ENCODE data around the gene ISCA1. TPM values are rescaled to one million over a fixed set of nuclear protein-coding genes. Genes with fewer than 3 reads are reported as not detected.
A peak's percentile ranks its signal among the peaks of the same experiment; 100 is the strongest.
"Not testable (repeated sequence)": the region's sequence is repeated elsewhere in the genome, so short reads cannot be mapped to it uniquely, and the experiment has no call there.

The ISCA1 gene
- 72.5 TPM for total RNA-seq
- long read RNA-seq, transcript ISCA1-203 (4 exons, 1,958 nt), result major isoform, 107 of 119 reads
- long read RNA-seq, partial matches to known transcripts, result 5 of 119 reads
- long read RNA-seq, other reads (novel, unspliced or antisense), result 5 of 119 reads

DNA sequence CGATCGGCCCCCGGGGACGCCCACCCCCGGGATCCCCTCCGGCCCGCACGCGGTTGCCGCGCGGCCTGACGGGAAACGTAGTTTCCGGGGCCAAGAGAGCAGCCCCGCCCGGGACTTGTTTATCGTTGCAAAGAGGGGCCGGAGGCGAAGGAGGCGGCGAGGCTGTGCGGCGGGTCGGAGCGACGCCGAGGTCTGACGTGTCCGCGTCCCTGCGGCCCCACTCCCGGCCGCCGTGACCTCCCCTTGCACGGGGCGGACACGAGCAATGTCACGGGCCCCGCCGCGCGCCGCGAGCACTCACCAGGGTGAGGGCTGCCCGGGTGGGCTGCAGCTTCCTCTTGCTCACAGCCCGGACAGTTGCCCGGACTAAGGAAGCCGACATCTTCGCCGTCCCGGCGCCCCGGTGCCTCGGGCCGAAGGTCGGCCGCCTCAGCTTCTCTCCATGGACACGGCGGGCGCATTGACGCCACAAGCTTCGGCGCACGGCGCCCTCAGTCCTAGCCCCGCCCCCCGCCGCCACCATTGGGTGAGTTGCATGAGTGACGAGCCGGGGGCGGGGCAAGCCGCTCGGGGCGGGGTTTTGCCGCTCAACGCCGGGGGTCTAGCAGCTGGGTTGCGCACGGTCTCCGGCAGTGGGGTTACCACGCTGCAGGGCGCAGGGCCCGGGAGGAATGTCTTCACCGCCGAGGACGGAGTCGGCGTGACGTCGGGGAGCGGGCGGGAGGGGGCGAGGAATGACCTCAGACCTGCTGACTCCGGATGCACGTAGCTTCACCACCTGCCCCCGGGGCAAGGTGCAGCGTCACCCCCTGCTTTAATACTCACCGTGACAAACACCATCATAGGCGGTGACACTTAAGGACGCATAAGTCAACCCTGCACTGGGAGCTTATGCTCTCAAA lies at the start of gene ISCA1:
TSS of gene ISCA1 (minus strand) at position 462 of the 902 bp plus-strand sequence. CDS start at position 382, 80 bp downstream.
- intact Hi-C loops (cut with DNase I), result no loop called here
- DNase-seq (peak; percentile 99), ATAC-seq (ENCODE audit: poor library complexity) (peak; percentile 98)

DNA sequence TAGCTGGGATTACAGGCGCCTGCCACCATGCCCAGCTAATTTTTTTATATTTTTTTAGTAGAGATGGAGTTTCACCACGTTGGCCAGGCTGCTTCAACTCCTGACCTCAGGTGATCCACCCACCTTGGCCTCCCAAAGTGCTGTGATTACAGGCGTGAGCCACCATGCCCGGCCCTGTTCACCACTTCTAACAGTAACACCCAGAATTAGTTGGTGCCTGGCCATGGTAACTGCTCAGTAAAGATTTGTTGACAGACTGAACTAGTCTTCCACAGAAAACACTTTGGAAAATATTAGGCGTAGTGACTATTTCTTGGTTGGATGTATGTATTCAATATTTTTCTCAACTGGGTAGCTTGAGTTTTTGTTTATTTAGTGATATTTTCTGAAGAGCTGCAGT lies 47.8 kb upstream of the ISCA1 start:
- intact Hi-C loops (cut with DNase I), result no loop called here
- no peak for ATAC-seq (ENCODE audit: poor library complexity)
- no peak for DNase-seq

DNA sequence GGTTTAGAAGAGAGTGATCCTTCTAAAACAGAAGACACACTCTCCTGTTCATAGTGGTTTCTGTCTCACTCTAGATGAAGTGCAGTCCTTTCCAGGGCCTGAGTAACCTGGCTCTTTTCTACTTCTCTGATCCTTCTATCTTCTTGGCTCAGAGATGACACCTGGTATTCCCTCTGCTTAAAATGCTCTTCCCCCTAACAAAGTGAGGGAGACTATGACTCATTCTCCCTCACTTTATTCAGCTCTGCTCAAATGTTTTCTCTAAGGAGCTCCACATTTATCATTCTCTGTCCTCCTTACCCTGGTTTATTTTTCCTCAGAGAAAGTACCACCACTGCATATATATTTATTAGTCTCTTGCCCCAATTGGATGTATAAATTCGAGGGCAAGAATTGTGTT lies 47.3 kb upstream of the ISCA1 start:
- intact Hi-C loops (cut with DNase I), result no loop called here
- ATAC-seq (ENCODE audit: poor library complexity) (no peak), DNase-seq (no peak)

DNA sequence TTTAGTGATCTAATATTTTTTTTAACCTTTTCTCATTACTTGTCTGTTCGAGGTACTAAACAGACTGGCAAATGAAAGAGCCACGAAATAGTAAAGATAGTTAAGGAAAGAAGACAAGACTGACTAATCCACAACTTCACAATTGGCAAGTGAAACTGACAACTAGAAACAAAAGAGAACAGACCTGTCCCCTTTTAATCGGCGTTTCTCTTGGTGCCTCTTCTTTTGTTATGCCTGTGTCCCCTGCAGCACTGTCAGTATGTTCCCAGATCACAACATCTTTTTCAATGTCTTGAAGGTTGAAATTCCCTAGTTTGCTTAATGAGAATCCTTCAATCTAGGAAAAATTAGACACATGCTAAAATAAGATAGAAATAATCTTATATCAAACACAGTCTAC lies 45.8 kb upstream of the ISCA1 start:
- no peak for DNase-seq
- intact Hi-C loops (cut with DNase I), result no loop called here
- ATAC-seq (ENCODE audit: poor library complexity), result no peak

DNA sequence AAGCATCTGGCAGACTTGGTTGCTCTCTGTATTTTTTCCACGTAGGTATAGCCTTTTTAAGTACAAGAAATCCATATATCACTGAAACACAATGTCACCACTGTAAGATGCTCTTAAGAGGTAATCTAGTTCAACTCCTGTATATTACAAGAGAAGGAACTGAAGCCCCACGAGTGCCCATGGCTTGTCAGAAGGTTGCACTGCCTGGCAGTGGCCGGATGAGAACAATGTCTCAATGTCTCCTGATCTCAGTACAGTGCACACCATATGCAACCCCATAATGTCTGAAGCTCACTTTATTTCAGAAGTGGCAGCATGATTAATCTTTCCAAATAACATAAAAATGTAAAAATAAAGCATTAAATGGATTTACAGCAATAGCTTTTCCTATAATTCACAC lies 44.2 kb upstream of the ISCA1 start:
- no peak for ATAC-seq (ENCODE audit: poor library complexity)

DNA sequence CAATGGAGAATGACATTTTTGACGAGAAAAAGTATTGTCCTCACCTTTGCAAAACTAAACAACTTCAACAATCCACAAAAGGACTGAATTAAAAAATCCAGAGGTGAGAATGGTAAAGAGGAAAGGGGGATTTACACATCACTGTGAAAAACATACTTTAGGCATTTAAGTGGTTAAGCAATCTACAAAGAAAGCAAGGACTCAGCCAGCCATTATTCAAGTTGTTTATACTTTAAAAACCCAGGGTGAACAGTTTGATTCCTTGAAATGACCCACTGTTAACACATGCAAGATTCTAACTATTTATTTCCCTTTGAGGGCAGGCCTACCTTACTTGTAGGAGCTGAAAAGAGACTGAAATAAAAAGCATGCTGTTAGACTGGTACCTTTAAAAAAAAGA lies 42.6 kb upstream of the ISCA1 start:
- intact Hi-C loops (cut with DNase I), result no loop called here
- DNase-seq (no peak), ATAC-seq (ENCODE audit: poor library complexity) (no peak)

More for the DNA sequence above, 44.2 kb upstream of the ISCA1 start:
- intact Hi-C loops (cut with DNase I), result no loop called here
- DNase-seq, result no peak

DNA sequence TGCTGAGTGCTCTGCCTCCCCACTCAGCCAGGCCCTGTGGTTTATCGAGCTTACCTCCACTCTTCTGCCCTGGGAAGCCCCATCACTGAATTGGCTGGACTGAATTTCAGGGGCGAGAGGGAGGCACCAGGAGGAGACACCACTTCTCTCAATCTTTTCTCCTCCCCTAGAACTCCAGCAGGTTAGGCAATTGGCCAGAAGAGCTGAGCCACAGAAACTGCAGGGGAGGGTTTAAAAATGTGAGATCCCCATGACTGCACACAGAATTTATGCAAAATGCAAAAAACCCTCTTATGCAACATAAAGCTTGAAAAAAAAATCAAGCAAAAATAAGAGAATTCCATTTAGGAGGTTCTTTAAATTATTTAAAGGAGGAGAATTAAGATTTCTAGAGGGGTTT lies 42.0 kb upstream of the ISCA1 start:
- intact Hi-C loops (cut with DNase I), result no loop called here
- ATAC-seq (ENCODE audit: poor library complexity) (no peak), DNase-seq (no peak)

DNA sequence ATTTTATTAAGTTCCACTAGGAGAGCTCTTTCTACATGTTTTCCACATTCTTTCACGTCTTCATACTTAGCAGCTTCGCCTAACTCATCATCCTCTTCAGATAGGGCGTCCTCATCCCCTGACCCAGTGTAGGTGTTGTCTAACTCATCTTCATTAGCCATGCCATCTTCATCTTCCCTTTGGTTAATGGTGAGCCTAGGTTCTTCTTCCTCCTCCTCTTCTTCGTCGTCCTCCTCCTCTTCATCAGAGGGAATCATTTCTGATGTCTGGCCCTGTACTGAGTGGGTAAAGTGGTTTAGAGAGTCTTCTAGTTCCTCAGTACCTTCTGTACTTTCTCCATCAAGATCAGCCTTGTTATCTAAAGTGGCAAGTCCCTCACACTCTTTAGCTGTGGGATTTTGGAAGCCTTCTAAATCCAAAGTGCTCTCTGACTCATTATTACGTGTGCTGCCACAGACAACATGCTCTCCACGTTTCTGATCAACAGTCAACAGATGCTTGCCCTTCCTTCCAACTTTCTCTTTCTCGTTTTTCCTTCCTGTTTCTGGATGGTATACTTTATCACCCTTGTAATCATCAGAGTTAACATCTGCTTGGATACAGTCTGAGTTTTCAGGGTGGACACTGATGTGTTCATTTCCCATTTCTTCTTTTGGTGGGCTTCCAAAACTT lies 40.8 kb upstream of the ISCA1 start:
- intact Hi-C loops (cut with DNase I), result no loop called here
- ATAC-seq (ENCODE audit: poor library complexity) (no peak), DNase-seq (no peak)

DNA sequence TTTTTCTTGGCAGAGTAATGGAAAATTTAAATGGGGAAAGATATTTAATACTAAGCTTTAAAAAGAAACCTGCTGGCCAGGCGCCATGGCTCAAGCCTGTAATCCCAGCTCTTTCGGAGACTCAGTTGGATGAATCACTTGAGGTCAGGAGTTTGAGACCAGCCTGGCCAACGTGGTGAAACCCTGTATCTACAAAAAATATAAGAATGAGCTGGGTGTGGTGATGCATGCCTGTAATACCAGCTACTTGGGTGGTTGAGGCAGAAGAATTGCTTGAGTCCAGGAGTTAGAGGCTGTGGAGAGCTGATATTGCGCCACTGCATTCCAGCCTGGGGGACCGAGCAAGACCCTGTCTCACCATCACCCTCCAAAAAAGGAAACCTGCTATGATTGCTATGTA lies 39.0 kb upstream of the ISCA1 start:
- DNase-seq (no peak), ATAC-seq (ENCODE audit: poor library complexity) (no peak)
- intact Hi-C loops (cut with DNase I), result no loop called here

DNA sequence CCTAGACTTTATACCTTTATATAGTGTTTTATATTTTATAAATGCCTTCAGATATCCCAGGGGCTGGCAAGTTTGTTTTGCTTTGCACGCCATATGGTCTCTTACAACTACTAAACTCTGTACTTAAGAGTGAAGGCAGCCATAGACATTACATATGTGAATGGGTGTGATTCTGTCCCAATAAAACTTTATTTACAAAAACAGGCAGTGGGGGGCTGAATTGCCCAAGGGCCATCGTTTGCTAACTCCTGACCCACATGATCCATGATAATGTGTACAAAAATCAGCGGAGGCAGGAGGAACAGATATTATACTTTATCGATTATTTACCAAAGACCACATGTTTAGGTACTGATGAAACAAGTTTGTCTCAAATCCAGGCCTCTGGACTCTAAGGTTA lies 35.8 kb upstream of the ISCA1 start:
- intact Hi-C loops (cut with DNase I), result no loop called here
- no peak for ATAC-seq (ENCODE audit: poor library complexity)
- DNase-seq, result no peak

DNA sequence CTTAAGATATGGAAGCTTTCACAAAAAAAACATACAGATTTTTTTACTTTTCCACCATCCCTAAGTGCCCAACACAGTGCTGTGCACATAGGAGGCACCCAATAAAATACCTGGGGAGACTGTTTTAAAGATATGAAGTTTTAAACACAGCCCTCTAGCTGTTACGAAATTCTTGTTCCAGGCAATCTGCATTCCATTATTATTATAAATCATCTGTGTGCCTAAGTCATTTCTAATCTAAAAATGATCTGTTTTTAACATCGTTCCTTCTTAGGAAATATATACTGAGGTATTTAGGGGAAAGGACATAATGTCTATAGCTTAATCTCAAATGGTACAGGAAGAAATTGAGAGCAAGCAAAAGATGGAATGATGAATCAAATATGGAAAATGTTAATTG lies 32.7 kb upstream of the ISCA1 start:
- intact Hi-C loops (cut with DNase I), result no loop called here
- ATAC-seq (ENCODE audit: poor library complexity) (no peak), DNase-seq (no peak)

DNA sequence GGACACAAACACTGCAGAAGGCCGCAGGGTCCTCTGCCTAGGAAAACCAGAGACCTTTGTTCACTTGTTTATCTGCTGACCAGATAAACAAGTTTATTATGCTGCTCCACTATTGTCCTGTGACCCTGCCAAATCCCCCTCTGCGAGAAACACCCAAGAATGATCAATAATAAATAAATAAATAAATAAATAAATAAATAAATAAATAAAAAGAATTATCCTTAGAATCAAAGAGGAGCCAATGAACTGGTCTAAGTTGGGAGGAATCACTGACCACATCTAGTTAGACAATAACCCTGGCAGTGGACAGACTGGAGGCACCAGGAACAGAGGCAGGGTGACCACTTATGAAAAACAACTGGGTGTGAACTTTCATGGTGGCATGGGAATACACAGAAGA lies 30.6 kb upstream of the ISCA1 start:
- ATAC-seq (ENCODE audit: poor library complexity); intact Hi-C loops (cut with DNase I); DNase-seq: not testable (repeated sequence)

DNA sequence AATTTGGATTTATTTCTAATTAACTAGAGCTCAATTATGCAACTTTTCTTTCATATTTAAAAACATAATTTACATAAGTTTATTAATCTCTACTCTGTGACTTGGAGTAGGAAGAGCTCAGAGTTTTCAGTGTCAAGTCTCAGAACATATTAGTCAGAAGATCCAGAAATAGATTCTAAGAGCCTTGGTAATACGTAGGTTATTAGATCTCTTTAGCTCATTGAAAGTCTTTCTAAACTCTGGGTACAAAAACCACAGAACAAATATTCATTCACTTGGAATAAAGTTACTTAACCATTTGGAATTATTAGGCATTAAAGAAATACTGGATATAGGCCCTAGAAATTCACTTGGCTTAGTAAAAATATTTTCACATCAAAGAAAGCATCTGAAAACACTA lies 26.3 kb upstream of the ISCA1 start:
- DNase-seq (no peak), ATAC-seq (ENCODE audit: poor library complexity) (no peak)
- intact Hi-C loops (cut with DNase I), result no loop called here

DNA sequence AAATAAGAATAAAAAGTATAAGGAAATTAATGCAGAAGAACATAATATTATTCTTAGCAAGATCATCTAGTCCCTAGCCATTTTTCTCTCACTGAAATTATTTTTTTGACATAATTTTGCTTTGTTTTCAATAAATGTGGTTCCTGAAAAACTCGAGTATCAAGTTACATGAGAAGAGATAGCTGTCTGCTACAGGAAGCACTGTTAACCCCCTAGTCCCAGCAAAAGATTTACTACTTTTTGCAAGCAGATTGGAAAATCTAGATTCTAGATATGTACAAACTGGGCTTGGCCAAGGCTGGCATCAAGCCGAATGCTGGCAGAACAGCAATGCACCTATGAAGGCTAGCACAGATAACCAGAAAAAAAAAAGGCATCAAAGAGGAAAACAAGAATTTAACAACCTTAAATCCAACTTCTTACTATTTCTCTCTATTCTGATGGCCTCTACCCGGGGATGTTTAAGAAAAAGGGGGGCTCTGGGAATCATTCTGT lies 21.9 kb upstream of the ISCA1 start:
- intact Hi-C loops (cut with DNase I), result no loop called here
- no peak for ATAC-seq (ENCODE audit: poor library complexity)
- no peak for DNase-seq

DNA sequence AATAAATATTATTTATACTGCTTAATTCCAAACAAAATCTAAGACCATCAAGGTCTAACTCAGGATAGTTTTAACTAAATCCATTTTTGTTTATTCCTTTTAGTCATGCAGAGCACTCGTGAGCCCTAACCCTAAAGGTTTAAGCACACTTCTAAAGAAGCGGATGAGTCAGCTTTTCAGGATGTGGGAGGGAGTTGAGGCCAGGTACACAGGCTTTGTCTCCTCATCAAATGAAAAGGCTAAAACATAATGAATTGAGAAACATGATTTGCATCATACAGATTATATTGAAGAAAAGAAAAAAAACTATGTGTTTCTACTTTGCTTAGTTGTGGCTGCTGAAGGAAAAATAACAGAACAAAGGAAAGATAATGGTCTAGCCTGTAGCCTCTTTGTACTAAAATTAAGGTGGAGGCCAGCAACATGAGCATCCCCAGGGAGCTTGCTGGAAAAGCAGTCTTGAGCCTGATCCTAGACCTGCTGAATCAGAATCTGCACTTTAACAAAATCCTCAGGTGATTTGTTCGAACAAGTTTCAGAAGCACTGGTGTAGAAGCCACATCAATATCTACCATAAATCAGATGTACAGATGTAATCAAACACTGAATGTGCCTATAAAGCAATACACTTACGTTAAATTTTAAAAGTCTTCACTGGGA lies 21.1 kb upstream of the ISCA1 start:
- ATAC-seq (ENCODE audit: poor library complexity) (no peak), DNase-seq (no peak)
- intact Hi-C loops (cut with DNase I), result no loop called here

DNA sequence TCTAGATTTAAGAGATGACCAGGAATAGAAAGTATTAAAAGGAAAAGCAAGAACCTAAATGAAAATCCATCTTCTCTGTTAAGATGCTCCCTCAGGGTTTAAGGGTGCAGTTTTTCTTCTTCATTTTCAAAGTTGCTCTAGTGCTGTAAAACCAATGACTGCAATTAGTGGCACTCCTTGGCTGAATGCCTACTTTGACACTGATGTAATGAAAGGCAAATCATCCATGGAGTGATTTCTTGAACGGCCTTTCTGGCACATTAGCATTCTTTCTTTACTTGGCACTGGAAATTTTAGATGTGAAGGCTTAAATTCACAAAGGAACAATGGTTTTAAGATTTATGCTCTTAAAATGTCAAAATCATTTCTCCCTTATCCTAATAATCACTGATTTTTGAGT lies 19.3 kb upstream of the ISCA1 start:
- intact Hi-C loops (cut with DNase I), result no loop called here
- ATAC-seq (ENCODE audit: poor library complexity) (no peak), DNase-seq (no peak)

DNA sequence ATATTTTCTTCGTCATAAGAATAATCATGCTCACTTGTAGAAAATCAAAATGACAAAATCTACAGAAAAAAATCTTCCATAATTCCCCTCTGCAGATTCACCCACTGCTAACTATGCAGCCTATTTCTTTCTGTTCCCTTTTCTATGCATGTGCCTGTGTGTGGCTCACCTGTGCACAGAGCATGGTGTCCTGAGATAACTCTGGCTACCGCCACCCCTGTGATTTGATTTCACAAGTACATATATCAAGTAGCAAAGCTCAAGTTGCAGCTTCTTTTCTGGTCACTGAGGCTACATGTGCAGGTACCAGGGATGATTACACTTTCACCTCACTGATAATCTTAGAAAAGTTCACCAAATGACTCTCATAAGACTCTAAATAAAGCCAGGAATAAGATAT lies 18.4 kb upstream of the ISCA1 start:
- DNase-seq (no peak), ATAC-seq (ENCODE audit: poor library complexity) (no peak)
- intact Hi-C loops (cut with DNase I), result no loop called here

DNA sequence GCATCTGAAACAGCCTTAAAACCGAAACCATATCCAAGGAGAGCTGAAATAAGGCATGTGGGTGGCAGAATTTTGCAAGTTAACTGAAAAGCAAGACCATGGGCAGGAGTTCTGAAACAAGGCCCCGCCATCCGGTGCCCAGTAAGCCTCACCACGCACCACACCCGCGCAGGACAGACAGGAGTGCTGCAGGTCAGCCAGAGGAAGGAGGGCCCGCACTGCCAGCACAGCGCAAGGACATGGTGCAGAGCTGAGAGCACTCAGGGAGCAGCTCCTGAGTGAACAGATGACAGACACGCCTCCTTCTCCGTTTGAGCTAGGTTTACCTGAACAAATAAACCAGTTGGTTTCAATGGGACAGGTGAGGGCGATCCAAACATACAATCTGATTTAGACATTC lies 16.5 kb upstream of the ISCA1 start:
- intact Hi-C loops (cut with DNase I), result no loop called here
- ATAC-seq (ENCODE audit: poor library complexity) (no peak), DNase-seq (no peak)

DNA sequence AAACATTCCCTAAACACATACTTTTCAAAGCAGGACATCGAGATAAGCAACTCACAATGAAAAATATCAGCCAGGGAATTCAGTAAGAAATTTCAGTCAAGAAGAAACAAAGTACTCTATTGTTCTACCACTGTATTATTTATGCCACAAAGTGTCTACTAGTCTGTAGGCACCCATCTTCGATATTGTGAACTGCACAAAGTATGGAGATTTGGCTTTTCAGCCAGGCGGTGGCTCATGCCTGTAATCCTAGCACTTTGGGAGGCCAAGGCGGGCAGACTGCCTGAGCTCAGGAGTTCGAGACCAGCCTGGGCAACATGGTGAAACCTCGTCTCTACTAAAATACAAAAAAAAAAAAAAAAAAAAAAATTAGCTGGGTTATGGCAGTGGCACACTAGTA lies 8.0 kb upstream of the ISCA1 start:
- ATAC-seq (ENCODE audit: poor library complexity); intact Hi-C loops (cut with DNase I); DNase-seq: not testable (repeated sequence)

Measured in Right ventricle myocardium superior (tissue), 1 donor.